A673 (cell line): ENCODE data around the gene ITGBL1. TPM values are rescaled to one million over a fixed set of nuclear protein-coding genes. Genes with fewer than 3 reads are reported as not detected.

Experiments used
- BruUV-seq: library from RNA; stranded (reverse); fragments of 400-500 nt; replicated peaks from 2 replicates; lab custom pipeline; 2021; lab: Mats Ljungman, UMichigan
- CTCF ChIA-PET: fragments of 300-600 bp; sonication (Branson Sonifier 250); formaldehyde crosslinking; loops from one replicate; lab custom pipeline; 2022; ENCODE audit warnings: antibody characterized with exemption; lab: Charles Lee
- POLR2A ChIA-PET: fragments of 300-600 bp; sonication (Branson Sonifier 250); formaldehyde crosslinking; loops from one replicate; lab custom pipeline; 2022; ENCODE audit warnings: antibody characterized with exemption; ENCODE audit not compliant: low non-redundant PET; lab: Charles Lee
- DNase-seq: peaks from one replicate; pipeline ENCODE4 v3.0.0-alpha.2; 2015; ENCODE audit warnings: low spot score
- H3K27ac ChIP-seq: fragments of 200-600 bp; sonication (generic); 2 replicates; pipeline ENCODE4 v1.5.1; 2016; ENCODE audit warnings: mixed run types, low read depth, mild to moderate bottlenecking, mixed read lengths, antibody characterized with exemption, low read length; ENCODE audit not compliant: poor library complexity, severe bottlenecking
- H3K27me3 ChIP-seq: fragments of 200-600 bp; sonication (generic); replicated peaks from 2 replicates; pipeline ENCODE4 v1.6.1; 2017; ENCODE audit warnings: mixed run types, low read depth, mild to moderate bottlenecking, mixed read lengths, antibody characterized with exemption, low read length; ENCODE audit not compliant: insufficient read depth, poor library complexity
- H3K36me3 ChIP-seq: fragments of 200-600 bp; sonication (generic); 2 replicates; pipeline ENCODE4 v1.6.1; 2016; ENCODE audit warnings: mixed run types, mild to moderate bottlenecking, mixed read lengths, antibody characterized with exemption, low read length; ENCODE audit not compliant: insufficient read depth, poor library complexity, severe bottlenecking
- H3K4me1 ChIP-seq: fragments of 200-600 bp; sonication (generic); 2 replicates; pipeline ENCODE4 v1.6.1; 2017; ENCODE audit warnings: mixed run types, mild to moderate bottlenecking, mixed read lengths, antibody characterized with exemption, low read length; ENCODE audit not compliant: insufficient read depth, poor library complexity, severe bottlenecking
- H3K4me3 ChIP-seq: fragments of 200-600 bp; sonication (generic); 2 replicates; pipeline ENCODE4 v1.5.1; 2016; ENCODE audit warnings: low read depth, mixed run types, mild to moderate bottlenecking, mixed read lengths, low read length; ENCODE audit not compliant: poor library complexity, severe bottlenecking
- H3K9me3 ChIP-seq: fragments of 200-600 bp; sonication (generic); 2 replicates; pipeline ENCODE4 v1.6.1; 2016; ENCODE audit warnings: mixed run types, low read depth, mild to moderate bottlenecking, mixed read lengths, antibody characterized with exemption, low read length; ENCODE audit not compliant: poor library complexity, severe bottlenecking
- CTCF ChIP-seq: fragments of 300-800, 200-600 bp; sonication (generic); conservative IDR thresholded peaks from 2 replicates; pipeline ENCODE4 v1.5.1; 2017; ENCODE audit warnings: low read depth, mild to moderate bottlenecking, antibody characterized with exemption, low read length, moderate library complexity, mixed read lengths
- EZH2 ChIP-seq: fragments of 200-600 bp; sonication (generic); IDR thresholded peaks from 2 replicates; pipeline ENCODE4 v1.6.1; 2017; ENCODE audit warnings: borderline replicate concordance, low read depth, mild to moderate bottlenecking, mixed read lengths, antibody characterized with exemption, low read length; ENCODE audit not compliant: poor library complexity, severe bottlenecking
- intact Hi-C: fragments of 100-400 bp; cut with micrococcal nuclease; formaldehyde crosslinking; loops from one replicate; pipeline ENCODE4 v1.10.0; 2022; ENCODE audit not compliant: unreplicated experiment
- total RNA-seq: library from RNA; stranded (reverse); gene quantifications from 2 replicates; pipeline ENCODE4 v1.2.3, GENCODE V29; 2021

Gene ITGBL1
- total RNA-seq, 1 experiment from 2014 or later = 0.64 TPM

- no peak for DNase-seq
- no peaks in the 10 kb centered on the region for H3K27me3 ChIP-seq
- no peak overlapping the region for H3K4me3 ChIP-seq
- CTCF ChIA-PET = no interaction called here
- POLR2A ChIA-PET = no interaction called here
- BruUV-seq = no TSS peak
- no peak for TF ChIP-seq CTCF
- no peak for TF ChIP-seq EZH2
- peaks cover 11% of the 10 kb centered on the region for H3K4me1 ChIP-seq
- intact Hi-C loops = no loop called here
- no peak overlapping the region for H3K27ac ChIP-seq
- no peaks in the 10 kb centered on the region for H3K9me3 ChIP-seq
- no peaks in the 10 kb centered on the region for H3K36me3 ChIP-seq
Measured at GRCh38 chr13:101752432-101752831, 300.0 kb downstream of the ITGBL1 start.

- POLR2A ChIA-PET = no interaction called here
- H3K27ac ChIP-seq = no peak overlapping the region
- H3K36me3 ChIP-seq = no peaks in the 10 kb centered on the region
- no TSS peak for BruUV-seq
- H3K4me3 ChIP-seq = no peak overlapping the region
- CTCF ChIA-PET = no interaction called here
- H3K9me3 ChIP-seq = no peaks in the 10 kb centered on the region
- no peak for TF ChIP-seq CTCF
- DNase-seq = no peak
- no peaks in the 10 kb centered on the region for H3K27me3 ChIP-seq
- intact Hi-C loops = no loop called here
- peaks cover 11% of the 10 kb centered on the region for H3K4me1 ChIP-seq
Measured at GRCh38 chr13:101755228-101755887, 302.9 kb downstream of the ITGBL1 start.

GRCh38 chr13:101757446-101758039, 305.1 kb downstream of the ITGBL1 start:
- H3K4me3 ChIP-seq = no peak overlapping the region
- no peaks in the 10 kb centered on the region for H3K4me1 ChIP-seq
- BruUV-seq = no TSS peak
- TF ChIP-seq EZH2 = no peak
- peak; percentile 70 for TF ChIP-seq CTCF
- no peaks in the 10 kb centered on the region for H3K9me3 ChIP-seq
- H3K27ac ChIP-seq = no peak overlapping the region
- peak; percentile 69 for DNase-seq
- ChIA-PET CTCF (interaction anchor here (0.8 to 1.4 kb wide), 2 partner anchors 607 to 613 kb away, joined by 3 read pairs; no protein-coding TSS in a partner anchor), POLR2A (interaction anchor here (0.5 kb wide), 1 partner anchor 175 kb away, joined by 8 read pairs; no protein-coding TSS in a partner anchor)
- H3K27me3 ChIP-seq = no peaks in the 10 kb centered on the region
- H3K36me3 ChIP-seq = no peaks in the 10 kb centered on the region
- intact Hi-C loops = loop anchor here (1.0 to 2.0 kb wide), 2 partner anchors 243 to 607 kb away; no protein-coding TSS in a partner anchor
